Ovary (tissue), 9 donors: ENCODE measurements around the gene UBE2L5. TPM values are rescaled to one million over a fixed set of nuclear protein-coding genes. Genes with fewer than 3 reads are reported as not detected.

Experiments
- DNase-seq, 5 donors: peaks; one replicate each; pipeline ENCODE4 v3.0.0-alpha.2; 2019 to 2020
- H3K27ac ChIP-seq, 2 donors: fragments of 200-600 bp; one replicate each; pipeline versions ENCODE4 v1.5.1 to v1.8.0; 2019 to 2022
- H3K27me3 ChIP-seq: fragments of 200-600 bp; one replicate; pipeline ENCODE4 v1.8.0; 2022
- H3K36me3 ChIP-seq: fragments of 200-600 bp; sonication (generic); one replicate; pipeline ENCODE4 v1.5.1; 2019
- H3K4me1 ChIP-seq: one replicate; pipeline ENCODE4 v1.8.1; 2013; ENCODE audit warnings: mild to moderate bottlenecking, moderate library complexity; ENCODE audit not compliant: insufficient read depth
- H3K4me3 ChIP-seq: fragments of 200-600 bp; sonication (generic); one replicate; pipeline ENCODE4 v1.5.1; 2017
- H3K9me3 ChIP-seq, 2 donors: fragments of 200-600 bp in 1 of 2; sonication (generic) in 1 of 2; one replicate each; pipeline versions ENCODE4 v1.5.1 to v1.8.1; 2013 to 2019; ENCODE audit warnings: mild to moderate bottlenecking in 1 of 2, moderate library complexity in 1 of 2
- EP300 ChIP-seq: sonication (generic); formaldehyde crosslinking; IDR thresholded peaks from one replicate; pipeline ENCODE4 v1.6.1; 2017; ENCODE audit warnings: antibody characterized with exemption
- POLR2A ChIP-seq: fragments of 450-650 bp; IDR thresholded peaks from one replicate; pipeline ENCODE4 v1.6.1; 2017; ENCODE audit warnings: antibody characterized with exemption, mild to moderate bottlenecking, moderate library complexity
- WGBS, 3 donors: extraction: QIAGEN DNeasy Blood & Tissue Kit in 1 of 3; methylation state at CpG; one replicate each; pipeline versions ENCODE4 v1.1.5 to v1.1.7; 2013 to 2017; 5-methylcytosine and 5-hydroxymethylcytosine counted together
- intact Hi-C, 4 donors: fragments of 100-400 bp; cut with DNase I; formaldehyde crosslinking; loops; one replicate each; pipeline versions ENCODE4 v1.11.0 to v1.15.1; 2022 to 2023
- polyA plus RNA-seq, 2 donors: library from polyadenylated mRNA; stranded (reverse); fragments of 200-250 nt in 1 of 2; fragments of 350-450 nt in 1 of 2; fragmentation: Illumina TruSeq in 1 of 2; extraction: RNeasy Lipid Tissue Mini Kit (QIAGEN cat#74804) in 1 of 2; gene quantifications; one replicate each; pipeline ENCODE4 v1.2.3, GENCODE V29; 2013 to 2014
- total RNA-seq, 7 donors: library from RNA; depleted of rRNA in 2 of 7; stranded (reverse); fragments of >200 nt in 2 of 7; fragmentation: NEBNext Ultra II Directional in 3 of 7; extraction: Animal tissue kit (Norgen Biotek cat#: 25700) in 3 of 7; gene quantifications; one replicate each; pipeline versions ENCODE4 v1.1.0 to v1.2.4, GENCODE V29; 2016 to 2023
- TF ChIP-seq, protein P1 (sequence below), 3 donors: fragments of 450-650 bp in 2 of 3; fragments of 200-600 bp in 1 of 3; IDR thresholded peaks; one replicate each; pipeline versions ENCODE4 v1.5.1 to v1.8.0; 2016 to 2022; ENCODE audit warnings: antibody characterized with exemption in 3 of 3, mild to moderate bottlenecking in 1 of 3
- donor health status: DM: no; HTN: no; CAD: no; lungs with moderate emphysema.
- donor health status: DM: no; HTN: no; CAD: no.
- donor health status: Bipolar disorder and iron deficiency.
- donor health status: DM: yes; HTN: yes; CAD: no.
- donor health status: DM: no; HTN: no; CAD: no.
- donor health status: DM: yes; HTN: yes; CAD: no.

UBE2L5 gene
- total and polyA plus RNA-seq, 9 donors, result 0.11 to 0.48 (median 0.15) TPM; not detected in 6

- no peak for TF ChIP-seq EP300
- no peak for TF ChIP-seq POLR2A
- TF ChIP-seq, protein P1, sequence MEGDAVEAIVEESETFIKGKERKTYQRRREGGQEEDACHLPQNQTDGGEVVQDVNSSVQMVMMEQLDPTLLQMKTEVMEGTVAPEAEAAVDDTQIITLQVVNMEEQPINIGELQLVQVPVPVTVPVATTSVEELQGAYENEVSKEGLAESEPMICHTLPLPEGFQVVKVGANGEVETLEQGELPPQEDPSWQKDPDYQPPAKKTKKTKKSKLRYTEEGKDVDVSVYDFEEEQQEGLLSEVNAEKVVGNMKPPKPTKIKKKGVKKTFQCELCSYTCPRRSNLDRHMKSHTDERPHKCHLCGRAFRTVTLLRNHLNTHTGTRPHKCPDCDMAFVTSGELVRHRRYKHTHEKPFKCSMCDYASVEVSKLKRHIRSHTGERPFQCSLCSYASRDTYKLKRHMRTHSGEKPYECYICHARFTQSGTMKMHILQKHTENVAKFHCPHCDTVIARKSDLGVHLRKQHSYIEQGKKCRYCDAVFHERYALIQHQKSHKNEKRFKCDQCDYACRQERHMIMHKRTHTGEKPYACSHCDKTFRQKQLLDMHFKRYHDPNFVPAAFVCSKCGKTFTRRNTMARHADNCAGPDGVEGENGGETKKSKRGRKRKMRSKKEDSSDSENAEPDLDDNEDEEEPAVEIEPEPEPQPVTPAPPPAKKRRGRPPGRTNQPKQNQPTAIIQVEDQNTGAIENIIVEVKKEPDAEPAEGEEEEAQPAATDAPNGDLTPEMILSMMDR (IDR thresholded peaks at IDR 0.05), result no peak
- Histone ChIP-seq H3K9me3 (no peaks in the 10 kb centered on the region), H3K36me3 (no peaks in the 10 kb centered on the region), H3K4me1 (no peaks in the 10 kb centered on the region), H3K27ac (no peak overlapping the region), H3K27me3 (no peaks in the 10 kb centered on the region), H3K4me3 (no peak overlapping the region)
- 85 to 92% (median 88%) methylated on average over 4 of the region's 4 CpGs for WGBS, 3 donors
- intact Hi-C loops, result loop anchor here in 1 of 4 donors (5.0 to 10.0 kb wide), 2 partner anchors 321 to 411 kb away; no protein-coding TSS in a partner anchor
- no peak for DNase-seq
Measured at GRCh38 chr13:30453727-30454126, 31.4 kb downstream of the UBE2L5 start.

GRCh38 chr13:30454991-30455390 is 32.7 kb downstream of the UBE2L5 start:
- Histone ChIP-seq H3K4me1 (no peaks in the 10 kb centered on the region), H3K36me3 (no peaks in the 10 kb centered on the region), H3K4me3 (no peak overlapping the region), H3K9me3 (no peaks in the 10 kb centered on the region), H3K27ac (no peak overlapping the region), H3K27me3 (no peaks in the 10 kb centered on the region)
- 83 to 94% (median 90%) methylated on average over 2 of the region's 2 CpGs for WGBS, 3 donors
- intact Hi-C loops, result loop anchor here in 1 of 4 donors (5.0 to 10.0 kb wide), 2 partner anchors 323 to 410 kb away; no protein-coding TSS in a partner anchor
- no peak for DNase-seq
- TF ChIP-seq EP300 (no peak), POLR2A (no peak)
- TF ChIP-seq, protein P1 (IDR thresholded peaks at IDR 0.05), result no peak

DNA sequence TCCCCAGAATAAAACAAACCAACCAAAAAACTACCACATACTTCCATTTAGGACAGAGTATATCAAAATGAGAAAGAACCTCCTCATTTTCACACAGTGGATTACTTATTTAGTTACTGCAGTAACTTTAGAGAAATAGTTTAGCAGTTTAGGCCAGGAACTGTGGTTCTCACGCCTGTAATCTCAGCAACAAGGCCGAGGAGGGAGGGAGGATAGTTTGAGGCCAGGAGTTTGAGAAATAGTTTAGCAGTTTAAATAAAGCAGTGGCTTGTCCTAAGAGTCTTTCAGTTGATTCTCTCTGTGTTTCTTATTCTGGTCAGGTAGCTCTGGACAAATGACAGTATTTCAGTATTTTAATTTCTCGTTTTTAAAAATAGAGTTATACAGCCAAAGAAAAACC is 34.0 kb downstream of the UBE2L5 start:
- H3K4me1 ChIP-seq, result no peaks in the 10 kb centered on the region
- H3K27me3 ChIP-seq, result no peaks in the 10 kb centered on the region
- DNase-seq, result no peak
- intact Hi-C loops, result loop anchor here in 1 of 4 donors (10.0 kb wide), 1 partner anchor 409 kb away; no protein-coding TSS in a partner anchor
- 13 to 17% (median 16%) methylated on average over 3 of the region's 3 CpGs for WGBS, 3 donors
- no peak overlapping the region for H3K27ac ChIP-seq
- no peaks in the 10 kb centered on the region for H3K36me3 ChIP-seq
- no peaks in the 10 kb centered on the region for H3K9me3 ChIP-seq
- H3K4me3 ChIP-seq, result no peak overlapping the region
- TF ChIP-seq, protein P1 (IDR thresholded peaks at IDR 0.05), result no peak
- TF ChIP-seq EP300 (no peak), POLR2A (no peak)

DNA sequence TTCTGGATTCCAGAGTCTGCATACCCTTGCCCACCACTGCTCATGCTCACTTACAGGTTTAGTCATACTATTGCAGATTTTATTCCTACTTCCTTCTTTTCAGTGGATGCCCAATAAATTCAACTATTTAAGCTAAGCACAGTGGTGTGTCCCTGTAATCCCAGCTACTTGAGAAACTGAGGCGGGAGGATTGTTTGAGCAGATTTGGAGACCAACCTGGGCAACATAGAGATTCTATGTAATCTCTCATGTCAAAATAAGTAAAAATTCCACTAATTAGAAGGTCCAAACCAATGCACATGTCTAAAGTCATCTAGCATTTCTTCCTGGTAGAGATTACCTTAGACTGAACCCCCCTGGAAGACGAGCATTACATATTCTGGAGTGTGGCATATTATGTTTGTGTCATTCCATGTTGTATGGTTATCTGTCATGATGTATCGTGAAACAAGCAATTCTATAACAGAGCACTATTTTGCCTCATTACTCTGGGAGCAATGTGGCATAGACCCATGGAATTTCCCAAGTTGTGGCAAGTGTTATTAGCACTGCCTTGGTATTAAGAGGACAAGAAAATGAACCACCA is 35.1 kb downstream of the UBE2L5 start:
- no peaks in the 10 kb centered on the region for H3K27me3 ChIP-seq
- no peak overlapping the region for H3K4me3 ChIP-seq
- no peak for DNase-seq
- no peak for TF ChIP-seq POLR2A
- TF ChIP-seq EP300, result no peak
- TF ChIP-seq, protein P1 (IDR thresholded peaks at IDR 0.05), result no peak
- no peaks in the 10 kb centered on the region for H3K4me1 ChIP-seq
- H3K9me3 ChIP-seq, result no peaks in the 10 kb centered on the region
- intact Hi-C loops, result loop anchor here in 1 of 4 donors (10.0 kb wide), 1 partner anchor 407 kb away; no protein-coding TSS in a partner anchor
- H3K27ac ChIP-seq, result no peak overlapping the region
- no peaks in the 10 kb centered on the region for H3K36me3 ChIP-seq
- 60 to 98% (median 84%) methylated on average over 3 of the region's 3 CpGs for WGBS, 3 donors
